Smooth muscle cell (in vitro differentiated cells): ENCODE results near the gene RARRES2. TPM values are rescaled to one million over a fixed set of nuclear protein-coding genes. Genes with fewer than 3 reads are reported as not detected.

Source experiments
- DNase-seq: peaks from one replicate; lab custom pipeline; 2025; ENCODE audit not compliant: unreplicated experiment; lab: John Stamatoyannopoulos, UW
- H2AFZ ChIP-seq: fragments of 200-600 bp; sonication (generic); 2 replicates; pipeline ENCODE4 v1.6.0; 2016; ENCODE audit warnings: antibody characterized with exemption, low read depth, mild to moderate bottlenecking
- H3F3A ChIP-seq: fragments of 200-600 bp; sonication (generic); 2 replicates; pipeline ENCODE4 v1.6.0; 2017; ENCODE audit warnings: antibody characterized with exemption, low read depth
- H3K27ac ChIP-seq: fragments of 200-600 bp; sonication (generic); 2 replicates; pipeline ENCODE4 v1.5.1; 2016; ENCODE audit warnings: low read depth, mild to moderate bottlenecking
- H3K27me3 ChIP-seq: fragments of 200-600 bp; sonication (generic); 2 replicates; pipeline ENCODE4 v1.6.1; 2016; ENCODE audit warnings: low read depth, mild to moderate bottlenecking
- H3K36me3 ChIP-seq: fragments of 200-600 bp; sonication (generic); 2 replicates; pipeline ENCODE4 v1.5.1; 2016; ENCODE audit warnings: low read depth
- H3K4me1 ChIP-seq: fragments of 200-600 bp; sonication (generic); 2 replicates; pipeline ENCODE4 v1.5.1; 2016; ENCODE audit warnings: low read depth
- H3K4me2 ChIP-seq: fragments of 200-600 bp; sonication (generic); 2 replicates; pipeline ENCODE4 v1.6.0; 2016; ENCODE audit warnings: mild to moderate bottlenecking
- H3K4me3 ChIP-seq: fragments of 200-600 bp; sonication (generic); 2 replicates; pipeline ENCODE4 v1.5.1; 2016; ENCODE audit warnings: mild to moderate bottlenecking
- H3K79me2 ChIP-seq: fragments of 200-600 bp; sonication (generic); 2 replicates; pipeline ENCODE4 v1.6.0; 2016; ENCODE audit warnings: low read depth, mild to moderate bottlenecking
- H3K9ac ChIP-seq: fragments of 200-600 bp; sonication (generic); 2 replicates; pipeline ENCODE4 v1.6.0; 2016; ENCODE audit warnings: low read depth
- H3K9me3 ChIP-seq: fragments of 200-600 bp; sonication (generic); replicated peaks from 2 replicates; pipeline ENCODE4 v1.5.1; 2016; ENCODE audit warnings: low read depth
- H4K20me1 ChIP-seq: fragments of 200-600 bp; sonication (generic); 2 replicates; pipeline ENCODE4 v1.6.0; 2016; ENCODE audit warnings: low read depth
- CTCF ChIP-seq: fragments of 200-600 bp; sonication (generic); IDR thresholded peaks from 2 replicates; pipeline ENCODE4 v1.5.1; 2017; ENCODE audit warnings: borderline replicate concordance, mild to moderate bottlenecking, antibody characterized with exemption; ENCODE audit not compliant: insufficient read depth, poor library complexity, severe bottlenecking
- WGBS: methylation state at CpG from one replicate; pipeline ENCODE4 v1.1.7; 2016; ENCODE audit warnings: low lambda C conversion rate; 5-methylcytosine and 5-hydroxymethylcytosine counted together
- polyA plus RNA-seq: library from polyadenylated mRNA; unstranded; fragments of >200 nt; fragmentation: Nextera tagmentation; extraction: Ambion mirVana; gene quantifications from 2 replicates; pipeline ENCODE4 v1.2.1, GENCODE V29; 2016
- total RNA-seq: library from RNA; depleted of rRNA; stranded (reverse); fragments of >200 nt; gene quantifications from 2 replicates; pipeline ENCODE4 v1.2.3, GENCODE V29; 2014

RARRES2 gene
- total and polyA plus RNA-seq, 2 experiments from 2014 or later = 23.6 to 31.8 TPM

- DNase-seq = no peak
- Histone ChIP-seq H3K36me3 (no peaks in the 10 kb centered on the region), H4K20me1 (no peaks in the 10 kb centered on the region), H3K4me2 (peak overlapping the region; percentile 9), H3K79me2 (no peaks in the 10 kb centered on the region), H2AFZ (no peak overlapping the region), H3K9me3 (no peaks in the 10 kb centered on the region), H3K9ac (no peak overlapping the region), H3K27me3 (no peaks in the 10 kb centered on the region), H3K27ac (peak overlapping the region; percentile 36), H3K4me1 (peaks cover 8% of the 10 kb centered on the region), H3F3A (no peaks in the 10 kb centered on the region), H3K4me3 (no peak overlapping the region)
- WGBS = 54% methylated on average over 13 of the region's 13 CpGs
- TF ChIP-seq CTCF = no peak
These were observed 16.5 kb upstream of the RARRES2 start for GRCh38 chr7:150357771-150358427.

GRCh38 chr7:150357270-150357669, 15.8 kb upstream of the RARRES2 start:
- WGBS = 54% methylated on average over 9 of the region's 9 CpGs
- no peak overlapping the region for H3K9ac ChIP-seq
- no peak overlapping the region for H2AFZ ChIP-seq
- H3K27me3 ChIP-seq = no peaks in the 10 kb centered on the region
- peak overlapping the region; percentile 36 for H3K27ac ChIP-seq
- H3K4me1 ChIP-seq = peaks cover 4% of the 10 kb centered on the region
- DNase-seq = no peak
- no peak for TF ChIP-seq CTCF
- no peaks in the 10 kb centered on the region for H4K20me1 ChIP-seq
- no peaks in the 10 kb centered on the region for H3K36me3 ChIP-seq
- no peak overlapping the region for H3K4me3 ChIP-seq
- no peaks in the 10 kb centered on the region for H3K79me2 ChIP-seq
- H3K9me3 ChIP-seq = no peaks in the 10 kb centered on the region
- H3K4me2 ChIP-seq = peak overlapping the region; percentile 9
- no peaks in the 10 kb centered on the region for H3F3A ChIP-seq

DNA sequence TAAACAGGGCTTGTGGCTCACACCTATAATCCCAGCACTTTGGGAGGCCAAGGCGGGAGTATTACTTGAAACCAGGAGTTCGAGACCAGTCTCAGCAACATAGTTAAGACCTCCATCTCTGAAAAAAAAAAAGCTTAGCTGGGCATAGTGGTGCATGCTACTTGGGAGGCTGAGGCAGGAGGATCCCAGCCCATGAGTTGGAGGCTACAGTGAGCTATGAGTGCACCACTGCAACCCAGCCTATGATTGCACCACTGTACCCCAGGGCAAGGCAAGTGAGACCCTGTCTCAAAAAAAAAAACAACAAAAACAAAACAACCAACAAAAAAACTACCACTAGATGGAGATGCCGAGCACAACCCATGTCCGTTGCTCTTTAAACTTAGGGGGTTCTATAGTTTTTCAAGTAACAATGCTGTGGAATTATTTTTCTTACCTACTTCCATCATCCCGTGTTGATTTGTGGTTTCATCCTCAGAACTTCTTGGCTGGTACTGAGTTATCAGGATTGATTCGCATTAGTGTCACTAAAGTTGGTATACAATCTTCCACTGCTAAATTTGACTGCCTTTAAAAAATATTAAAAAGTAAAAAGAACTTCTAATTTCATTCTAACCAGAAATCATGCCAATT, 15.0 kb upstream of the RARRES2 start:
- Histone ChIP-seq H3K4me1 (peaks cover 4% of the 10 kb centered on the region), H3K79me2 (no peaks in the 10 kb centered on the region), H3K36me3 (no peaks in the 10 kb centered on the region), H2AFZ (peak overlapping the region; percentile 28), H3K4me3 (no peak overlapping the region), H3K9ac (no peak overlapping the region), H3F3A (no peaks in the 10 kb centered on the region), H3K4me2 (peak overlapping the region; percentile 25), H3K27ac (no peak overlapping the region), H4K20me1 (no peaks in the 10 kb centered on the region), H3K27me3 (no peaks in the 10 kb centered on the region), H3K9me3 (no peaks in the 10 kb centered on the region)
- 26% methylated on average over 6 of the region's 6 CpGs for WGBS
- TF ChIP-seq CTCF = peak; percentile 62
- no peak for DNase-seq
